DMS 273 treated with DMSO at 0.1 percent for 48 hours (cell line): ENCODE results near the gene DPT.
"Not testable (repeated sequence)": the region's sequence is repeated elsewhere in the genome, so short reads cannot be mapped to it uniquely, and the experiment has no call there.

Experiments
- DNase-seq: peaks from one replicate; lab custom pipeline; 2025; lab: John Stamatoyannopoulos, UW

Gene DPT

GRCh38 chr1:168728473-168729404, at the start of gene DPT:
Gene DPT, minus strand, starts transcription at chr1:168729206. Its CDS starts 32 bp downstream, at chr1:168729174.
- no peak for DNase-seq

GRCh38 chr1:168775366-168775765, 46.4 kb upstream of the DPT start:
- no peak for DNase-seq

- no peak for DNase-seq
Observed at GRCh38 chr1:168774241-168774640, 45.2 kb upstream of the DPT start.

DNA sequence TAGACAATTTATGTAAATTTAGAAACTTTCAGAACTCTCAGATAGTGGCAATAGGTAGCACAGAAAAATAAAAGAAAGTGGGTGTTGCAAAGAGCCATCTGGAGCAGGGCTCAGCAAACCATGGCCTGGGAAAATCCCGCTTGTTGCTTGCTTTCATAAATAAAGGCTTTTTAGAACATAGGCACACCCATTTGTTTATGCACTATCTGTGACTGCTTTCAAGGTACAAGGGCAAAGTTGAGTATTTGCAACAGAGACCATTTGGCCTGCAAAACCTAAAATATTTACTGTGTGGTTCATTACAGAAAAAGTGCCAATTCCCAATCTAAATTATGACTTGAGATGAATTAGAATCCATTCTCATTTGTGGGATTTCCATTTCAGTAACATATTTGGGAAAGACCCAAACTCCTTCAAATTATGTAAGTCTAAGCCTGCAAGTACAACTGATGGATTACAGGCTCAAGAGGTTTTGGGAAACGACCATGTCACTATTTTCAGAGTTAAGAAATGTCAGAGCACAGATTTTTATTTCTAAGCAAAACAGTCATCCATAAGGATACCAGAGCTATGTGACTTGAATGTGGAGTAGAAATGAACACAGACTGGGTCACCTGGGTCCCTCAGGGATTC, 43.5 kb upstream of the DPT start:
- no peak for DNase-seq

- DNase-seq = no peak
Observed at GRCh38 chr1:168771104-168771630, 42.2 kb upstream of the DPT start.

- DNase-seq = not testable (repeated sequence)
Observed at GRCh38 chr1:168769893-168770292, 40.9 kb upstream of the DPT start.

- no peak for DNase-seq
Observed at GRCh38 chr1:168767894-168768584, 39.0 kb upstream of the DPT start.

GRCh38 chr1:168766568-168766967, 37.6 kb upstream of the DPT start:
- no peak for DNase-seq

GRCh38 chr1:168763031-168763430, 34.0 kb upstream of the DPT start:
- DNase-seq = no peak

- DNase-seq = no peak
Observed at GRCh38 chr1:168762473-168762872, 33.5 kb upstream of the DPT start.

- DNase-seq = no peak
Observed at GRCh38 chr1:168760781-168761180, 31.8 kb upstream of the DPT start.

DNA sequence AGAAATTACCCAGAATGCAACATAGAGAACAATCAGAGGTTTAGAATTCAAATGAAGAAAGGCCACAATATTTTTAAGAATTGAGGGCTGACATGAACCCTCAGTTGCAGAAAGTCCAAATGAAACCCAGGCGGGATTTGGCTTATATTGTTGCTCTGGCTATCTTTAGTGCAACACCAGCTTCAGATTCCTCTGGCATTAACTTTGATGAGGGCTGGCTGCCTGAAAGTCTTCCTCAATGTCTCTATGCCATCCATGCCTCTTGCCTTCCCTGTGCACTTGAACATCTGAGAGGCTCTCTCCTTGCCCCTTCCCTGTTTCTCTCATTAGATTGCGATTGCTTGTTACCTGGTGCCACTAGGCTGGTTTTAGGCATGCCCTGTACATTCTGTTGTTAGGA, 31.2 kb upstream of the DPT start:
- no peak for DNase-seq

DNA sequence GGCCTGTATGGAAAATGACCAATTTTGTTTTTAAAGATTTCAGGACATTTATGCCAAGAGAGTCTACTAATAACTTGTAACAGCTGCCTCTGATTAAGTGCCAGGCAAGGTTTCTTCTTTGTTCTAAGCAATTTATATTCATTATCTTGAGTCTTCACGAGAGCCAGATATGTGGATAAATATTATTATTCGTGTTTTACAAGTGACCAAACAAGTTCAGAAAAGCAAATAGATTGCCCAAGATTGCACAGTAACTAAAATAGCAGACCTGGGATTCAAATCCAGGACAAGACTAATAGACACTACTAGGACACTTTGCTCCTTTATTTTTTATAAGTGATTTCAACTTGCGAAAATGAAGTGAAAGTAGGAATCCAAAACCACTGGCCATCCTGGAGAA, 30.1 kb upstream of the DPT start:
- DNase-seq = no peak

DNA sequence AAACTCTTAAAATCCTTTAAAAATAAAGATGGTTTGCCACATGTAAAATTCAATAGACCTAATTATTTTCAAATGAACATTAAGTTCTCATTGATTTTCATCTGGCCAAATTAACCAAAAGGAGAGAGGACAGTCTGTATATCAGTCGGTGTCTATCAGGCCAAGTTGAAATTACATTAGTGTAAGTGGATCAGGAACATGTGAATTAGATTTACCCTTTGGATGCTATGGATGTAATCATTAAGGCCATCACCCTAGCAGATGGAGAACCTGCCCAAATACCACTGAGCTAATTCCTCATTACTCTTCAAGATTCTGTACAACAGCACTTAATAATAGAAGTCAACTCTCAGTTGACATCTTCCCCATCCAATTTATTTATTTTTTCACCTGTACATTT, 29.5 kb upstream of the DPT start:
- DNase-seq = no peak

DNA sequence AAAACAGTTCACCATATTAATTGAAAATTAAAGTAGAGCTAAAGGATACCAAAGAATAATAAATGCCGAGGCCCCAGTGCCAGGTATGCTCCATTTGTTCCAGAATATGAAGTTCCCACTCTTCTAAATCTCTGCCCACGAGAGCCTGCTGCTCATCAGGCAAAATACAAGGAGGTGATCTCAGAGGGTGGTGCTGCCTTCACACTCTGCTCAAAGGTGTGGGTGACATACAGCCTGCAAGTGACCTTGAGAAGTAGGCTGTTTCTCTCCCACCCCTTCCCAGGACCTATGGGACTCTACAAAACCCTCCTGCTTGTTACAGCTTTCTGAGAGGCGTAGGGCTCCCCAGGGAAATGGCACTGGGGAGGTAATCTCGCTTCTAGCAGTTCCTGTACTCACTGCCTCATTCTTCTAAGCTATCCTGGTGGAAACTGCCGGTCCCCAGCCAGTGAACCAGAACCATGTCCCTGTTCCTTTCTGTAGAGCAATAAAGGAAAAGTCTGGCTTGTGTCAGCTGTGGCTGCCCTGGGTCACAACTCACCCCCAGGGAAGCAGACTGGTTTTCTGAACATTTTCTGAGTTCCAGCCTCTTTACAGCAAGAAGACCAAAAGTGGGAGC, 26.9 kb upstream of the DPT start:
- DNase-seq = no peak

DNA sequence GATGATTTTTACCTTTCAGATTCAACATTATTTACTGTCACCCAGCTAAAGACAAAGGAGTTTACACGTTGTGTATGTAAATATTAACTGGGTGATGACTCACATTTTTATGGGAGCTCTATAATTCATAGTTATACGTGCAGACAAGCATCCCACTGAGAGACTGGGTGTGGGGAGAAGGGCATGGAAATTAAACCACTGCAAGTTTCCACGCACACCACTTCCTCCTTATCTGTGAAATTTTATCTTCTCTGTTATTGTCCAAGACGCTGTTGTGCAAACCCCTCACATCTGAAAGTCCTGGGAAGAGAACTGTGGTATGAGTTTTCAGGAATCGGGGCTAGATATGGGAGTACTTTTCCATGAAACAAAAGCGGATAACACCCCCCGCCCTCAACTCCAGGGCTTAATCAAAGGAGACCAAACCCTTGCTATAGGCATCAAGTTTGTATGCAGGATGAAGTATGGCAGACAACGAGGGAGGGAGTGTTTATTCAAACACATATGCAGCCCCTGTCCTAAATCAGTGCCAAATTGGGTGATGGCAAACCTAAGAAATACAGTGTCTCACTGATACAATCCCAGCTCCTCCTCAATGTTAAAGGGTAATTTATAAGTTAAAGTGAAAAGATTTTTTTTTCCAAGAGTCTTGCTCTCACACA, 23.3 kb upstream of the DPT start:
- no peak for DNase-seq

DNA sequence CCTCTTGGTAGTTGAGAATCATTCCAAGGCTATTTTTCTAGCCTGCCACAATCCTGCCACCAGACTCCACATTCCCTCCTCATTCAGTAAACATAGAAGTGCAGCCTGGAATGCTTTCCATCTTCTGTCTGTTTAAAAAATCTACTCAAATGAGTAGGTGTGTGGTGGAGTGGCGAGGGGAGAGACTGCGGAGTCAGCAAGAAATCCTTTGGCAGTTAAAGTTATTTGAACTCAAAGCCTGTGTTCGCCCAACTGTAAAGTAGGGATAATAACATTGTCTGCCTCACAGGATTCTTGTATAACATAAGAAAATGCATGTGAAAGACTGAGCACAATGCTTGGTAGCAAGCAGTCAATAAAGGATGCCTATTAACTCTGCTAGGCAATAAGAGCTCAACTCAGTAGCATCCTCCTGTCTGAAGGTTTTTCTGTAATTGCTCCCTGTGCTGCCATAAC, 22.2 kb upstream of the DPT start:
- DNase-seq = no peak

DNA sequence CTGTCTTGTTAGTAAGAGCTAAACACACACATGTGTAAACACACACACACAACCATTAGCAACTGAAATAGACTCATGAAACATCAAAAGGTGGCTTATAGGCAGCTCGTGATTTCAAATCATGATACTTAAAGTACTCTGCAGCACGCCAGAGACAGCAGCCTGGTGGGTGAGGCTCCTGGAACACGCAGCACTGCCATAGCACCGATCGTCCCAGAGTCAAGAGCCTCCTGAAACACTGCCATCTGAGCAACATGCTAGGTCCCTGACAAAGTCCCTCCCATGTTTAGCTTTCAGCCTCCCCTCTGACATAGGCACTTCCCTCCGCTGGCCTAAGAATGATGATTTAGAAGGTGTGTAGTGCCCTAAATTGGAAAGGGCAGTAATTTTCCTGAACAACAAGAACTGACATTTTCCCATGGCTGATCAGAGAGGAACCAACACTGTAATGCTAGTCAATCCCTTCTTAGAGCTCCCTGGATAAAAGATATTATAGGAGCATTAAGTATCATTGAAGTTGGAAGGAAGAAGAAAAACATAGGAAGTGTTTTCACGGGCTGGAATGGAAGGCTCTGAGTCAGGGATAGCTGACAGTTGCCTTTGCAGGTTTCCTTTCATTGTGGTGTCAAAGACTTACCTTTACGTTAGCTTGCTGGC, 14.1 kb upstream of the DPT start:
- DNase-seq = no peak

GRCh38 chr1:168742386-168742785, 13.4 kb upstream of the DPT start:
- no peak for DNase-seq

GRCh38 chr1:168739908-168740307, 10.9 kb upstream of the DPT start:
- DNase-seq = no peak

DNA sequence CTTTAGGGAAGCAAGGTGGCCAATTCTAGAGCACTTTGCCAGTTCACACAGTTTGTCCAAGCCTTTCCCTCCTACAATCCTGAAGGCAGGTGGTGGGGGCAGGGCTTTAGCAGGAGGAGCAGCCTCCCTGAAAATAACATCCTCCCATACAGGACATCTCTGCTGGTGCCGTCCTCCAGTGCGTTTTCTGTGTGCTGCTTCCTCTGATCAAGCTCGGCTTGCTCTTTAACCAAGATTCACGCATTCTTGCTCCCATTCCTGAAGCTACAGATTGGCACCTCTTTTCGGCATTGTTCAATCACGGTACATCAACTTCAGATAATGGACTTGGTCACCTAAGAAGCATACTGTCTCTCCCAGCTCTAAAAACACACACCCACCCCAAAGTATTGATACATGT, 7.5 kb upstream of the DPT start:
- DNase-seq = no peak
